PFSK-1 (cell line): ENCODE results near the gene KCTD3.

Experiments used
- FOXP2 ChIP-seq: optimal IDR thresholded peaks from 2 replicates; pipeline ENCODE3; 2011; ENCODE audit warnings: borderline replicate concordance, control low read depth, inconsistent platforms; ENCODE audit not compliant: insufficient read depth; ENCODE audit errors: extremely low read length, extremely low read depth
- POLR2AphosphoS5 ChIP-seq: IDR thresholded peaks from 2 replicates; pipeline ENCODE4 v1.6.1; 2012; ENCODE audit warnings: low read depth, mild to moderate bottlenecking, control low read depth, low read length, moderate library complexity
- REST ChIP-seq, 2 experiments: IDR thresholded peaks; 2 replicates each; pipeline versions ENCODE4 v1.6.1 to v1.8.0; 2011 to 2012; ENCODE audit warnings: low read depth in 2 of 2, low read length in 2 of 2, control low read depth in 1 of 2, inconsistent platforms in 1 of 2, mild to moderate bottlenecking in 1 of 2, moderate library complexity in 1 of 2; ENCODE audit not compliant: insufficient read depth in 1 of 2
- SIN3A ChIP-seq: IDR thresholded peaks from 2 replicates; pipeline ENCODE4 v1.6.1; 2012; ENCODE audit warnings: mild to moderate bottlenecking, low read length, moderate library complexity, borderline replicate concordance; ENCODE audit not compliant: insufficient read depth
- TAF1 ChIP-seq: IDR thresholded peaks from 2 replicates; pipeline ENCODE4 v1.6.1; 2012; ENCODE audit warnings: low read length, control low read depth, borderline replicate concordance; ENCODE audit not compliant: insufficient read depth

DNA sequence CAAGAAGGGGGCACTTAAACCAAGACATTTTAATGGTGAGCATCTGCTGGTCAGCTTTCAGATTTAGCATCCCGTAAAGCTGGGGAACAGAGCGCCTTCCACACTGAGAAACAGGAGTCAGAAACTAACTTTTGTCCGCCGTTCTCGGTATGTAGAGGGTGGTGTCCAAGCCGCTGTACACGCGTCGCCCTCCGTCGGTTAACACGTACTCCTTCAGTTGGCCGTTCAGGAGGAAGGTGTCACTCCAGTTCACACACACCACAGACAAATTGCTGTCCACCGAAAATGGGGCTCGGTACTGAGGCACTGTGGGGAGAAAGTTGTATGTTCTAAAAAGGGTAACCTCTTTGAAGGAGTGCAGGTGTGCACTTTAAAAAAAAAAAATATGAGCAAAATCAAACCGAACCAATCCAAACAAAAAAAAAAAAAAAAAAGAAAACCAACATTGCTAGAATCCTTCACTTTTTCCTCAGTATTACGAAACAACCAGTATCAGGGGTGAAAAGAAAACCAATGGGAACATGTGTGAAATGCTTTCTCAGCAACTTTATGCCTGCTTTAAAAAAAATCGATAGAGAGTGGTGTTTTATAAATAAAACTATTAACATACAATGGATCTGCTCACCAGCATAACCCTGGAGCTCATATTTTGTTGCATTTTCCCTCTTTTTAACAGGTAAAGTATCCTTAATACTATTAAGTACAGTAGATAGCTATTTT is 73.5 kb downstream of the KCTD3 start:
- TF ChIP-seq REST (IDR thresholded peaks at IDR 0.05; ENCODE audit: insufficient read depth in 1 of 2, low read depth in 2 of 2, low read length in 2 of 2) = no peak
- no peak for TF ChIP-seq TAF1
- TF ChIP-seq SIN3A = no peak
- TF ChIP-seq POLR2AphosphoS5 = no peak
- TF ChIP-seq FOXP2 = no peak
